A549 (cell line): ENCODE measurements around the gene MED27. TPM values are rescaled to one million over a fixed set of nuclear protein-coding genes. Genes with fewer than 3 reads are reported as not detected.

Experiments
- ATAC-seq, 2 experiments: fragments of 200-7000 bp in 1 of 2; fragments of >200 bp in 1 of 2; cut with Nextera tagmentation in 1 of 2; cut with Tn5 transposase in 1 of 2; 3 replicates each; pipeline versions ENCODE4 v1.8.0 to v1.9.1; 2018 to 2020; ENCODE audit warnings: mild to moderate bottlenecking in 1 of 2, moderate library complexity in 1 of 2
- CTCF ChIA-PET: fragments of 300-600 bp; sonication (Branson Sonifier 250); formaldehyde crosslinking; extraction: SDS; loops from one replicate; lab custom pipeline; 2021; ENCODE audit warnings: antibody characterized with exemption, inconsistent platforms; lab: Yijun Ruan, JAX
- POLR2A ChIA-PET: fragments of 350-600 bp; formaldehyde crosslinking; extraction: SDS; loops from one replicate; lab custom pipeline; 2021; ENCODE audit warnings: antibody characterized with exemption, inconsistent platforms; lab: Yijun Ruan, JAX
- DNase-seq, 2 experiments: peaks; one replicate each; pipeline versions ENCODE4 v3.0.0 to v3.0.0-alpha.2; 2011 to 2016; ENCODE audit warnings: low read depth in 1 of 2, low spot score in 1 of 2
- FAIRE-seq: peaks from 2 replicates; lab custom pipeline; 2011; peaks lifted over from hg19 to GRCh38; lab: Jason Lieb, UNC
- H3K27ac ChIP-seq, 2 experiments: fragments of >200 bp; sonication (Bioruptor Twin); formaldehyde crosslinking; 3 replicates each; pipeline ENCODE4 v1.5.1; 2016 to 2017
- H3K4me1 ChIP-seq: fragments of >200 bp; sonication (Bioruptor Twin); formaldehyde crosslinking; 3 replicates; pipeline ENCODE4 v1.6.1; 2016
- H3K4me2 ChIP-seq: fragments of >200 bp; sonication (Bioruptor Twin); formaldehyde crosslinking; 3 replicates; pipeline ENCODE4 v1.6.1; 2016
- H3K4me3 ChIP-seq: fragments of >200 bp; sonication (Bioruptor Twin); formaldehyde crosslinking; 3 replicates; pipeline ENCODE4 v1.5.1; 2016
- H3K9me3 ChIP-seq: fragments of >200 bp; sonication (Bioruptor Twin); formaldehyde crosslinking; 3 replicates; pipeline ENCODE4 v1.6.1; 2016
- ATOH8 ChIP-seq: fragments of 250-450 bp; sonication (Bioruptor Pico); IDR thresholded peaks from 2 replicates; pipeline ENCODE4 v1.5.0; 2020; ENCODE audit warnings: low read depth, mild to moderate bottlenecking, moderate library complexity
- CEBPB ChIP-seq, 2 experiments: fragments of >200 bp in 1 of 2; sonication (Bioruptor Twin) in 1 of 2; formaldehyde crosslinking in 1 of 2; IDR thresholded peaks; 2 replicates each; pipeline ENCODE4 v1.6.1; 2012 to 2016
- CHD2 ChIP-seq: fragments of 150-350 bp; IDR thresholded peaks from 2 replicates; pipeline ENCODE4 v1.6.1; 2014; ENCODE audit warnings: low read length; ENCODE audit not compliant: partially characterized antibody
- EHMT2 ChIP-seq: fragments of 200-600 bp; sonication (generic); IDR thresholded peaks from 2 replicates; pipeline ENCODE4 v1.6.1; 2016; ENCODE audit warnings: antibody characterized with exemption, low read depth, mild to moderate bottlenecking, moderate library complexity
- HES2 ChIP-seq: fragments of >200 bp; sonication (Bioruptor Twin); formaldehyde crosslinking; IDR thresholded peaks from 2 replicates; pipeline ENCODE4 v1.6.1; 2016
- HEYL ChIP-seq: fragments of 250-450 bp; sonication (Bioruptor Pico); IDR thresholded peaks from 2 replicates; pipeline ENCODE4 v1.8.0; 2021; ENCODE audit warnings: mild to moderate bottlenecking, moderate library complexity
- HOXA7 ChIP-seq: fragments of 250-450 bp; sonication (Bioruptor Pico); IDR thresholded peaks from 2 replicates; pipeline ENCODE4 v1.5.0; 2020; ENCODE audit warnings: mild to moderate bottlenecking, moderate library complexity
- HOXB5 ChIP-seq: fragments of 250-450 bp; sonication (Bioruptor Pico); IDR thresholded peaks from 2 replicates; pipeline ENCODE4 v1.5.0; 2020; ENCODE audit warnings: mild to moderate bottlenecking, moderate library complexity
- JUN ChIP-seq, 2 experiments: fragments of >200 bp; sonication (Bioruptor Twin); formaldehyde crosslinking; IDR thresholded peaks; 2 replicates in 1 of 2; 3 replicates in 1 of 2; pipeline ENCODE4 v1.6.1; 2016 to 2017
- MAZ ChIP-seq: fragments of 150-350 bp; IDR thresholded peaks from 2 replicates; pipeline ENCODE4 v1.6.1; 2014; ENCODE audit warnings: antibody characterized with exemption, low read depth, low read length, borderline replicate concordance
- NFE2L2 ChIP-seq: fragments of 150-350 bp; conservative IDR thresholded peaks from 2 replicates; pipeline ENCODE4 v1.6.1; 2014; ENCODE audit warnings: low read length
- NPAS2 ChIP-seq: fragments of 250-450 bp; sonication (Bioruptor Pico); IDR thresholded peaks from 2 replicates; pipeline ENCODE4 v1.8.0; 2022; ENCODE audit warnings: mild to moderate bottlenecking, moderate library complexity, borderline replicate concordance
- RARB ChIP-seq: fragments of 250-450 bp; sonication (Bioruptor Pico); IDR thresholded peaks from 2 replicates; pipeline ENCODE4 v1.8.0; 2021; ENCODE audit warnings: mild to moderate bottlenecking, moderate library complexity
- SMC3 ChIP-seq: fragments of >200 bp; sonication (Bioruptor Twin); formaldehyde crosslinking; IDR thresholded peaks from 3 replicates; pipeline ENCODE4 v1.6.1; 2018; ENCODE audit warnings: inconsistent platforms
- ZC3H11A ChIP-seq: fragments of 450-650 bp; IDR thresholded peaks from 2 replicates; pipeline ENCODE4 v1.6.1; 2014; ENCODE audit warnings: antibody characterized with exemption, mild to moderate bottlenecking
- ZSCAN20 ChIP-seq: fragments of 250-450 bp; sonication (Bioruptor Pico); IDR thresholded peaks from 2 replicates; pipeline ENCODE4 v1.8.0; 2022; ENCODE audit warnings: mild to moderate bottlenecking, moderate library complexity
- WGBS: methylation state at CpG from one replicate; pipeline ENCODE4 v1.1.6; 2017; ENCODE audit errors: missing lambda C conversion rate; 5-methylcytosine and 5-hydroxymethylcytosine counted together
- polyA plus RNA-seq, 4 experiments: library from polyadenylated mRNA; depleted of rRNA in 3 of 4; stranded (reverse); fragments of >200 nt; fragmentation: RNase III in 1 of 4; extraction: RNeasy Plus Mini Kit Qiagen cat#74134 plus additional on column Dnase treatment in 1 of 4; gene quantifications; 2 replicates in 3 of 4; 3 replicates in 1 of 4; pipeline ENCODE4 v1.2.3, GENCODE V29; 2011 to 2017

Gene MED27
- polyA plus RNA-seq, 2 of the 4 experiments (the other 2 are of a cell fraction), result 24.2 to 37.8 TPM

DNA sequence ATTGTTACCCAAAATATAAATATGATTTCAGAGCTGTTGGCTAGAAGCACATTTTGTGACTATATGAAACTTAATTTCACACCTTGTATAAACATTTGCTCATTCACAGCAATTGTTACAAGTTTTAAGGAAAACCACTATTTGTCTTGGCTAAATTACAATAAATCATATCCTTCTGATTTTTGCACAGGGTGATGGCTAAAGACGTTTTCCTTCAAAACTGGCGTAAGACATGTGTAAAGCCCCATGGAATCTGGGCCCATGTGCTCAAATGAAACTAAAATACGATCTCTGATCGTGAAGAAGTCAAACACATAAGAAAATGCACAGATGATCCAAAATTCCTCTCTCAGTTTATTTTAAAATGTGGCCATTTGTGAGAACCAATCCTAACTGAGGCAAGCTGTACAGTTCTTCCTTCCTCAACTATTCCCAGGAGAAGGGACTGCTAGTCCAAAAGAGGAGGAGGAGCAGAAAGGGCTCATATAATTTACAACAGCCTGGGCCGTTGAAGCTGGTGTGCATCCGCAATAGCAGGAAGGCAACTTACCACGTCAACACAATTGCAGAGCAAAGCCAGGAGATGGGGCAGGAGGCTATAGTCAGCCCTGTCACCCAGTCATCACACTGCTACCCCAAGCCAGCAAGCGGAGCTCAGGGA, 98.4 kb downstream of the MED27 start:
- DNase-seq, result no peak
- H3K27ac ChIP-seq, result no peak overlapping the region
- POLR2A ChIA-PET, result no interaction called here
- H3K4me3 ChIP-seq, result no peak overlapping the region
- no peak overlapping the region for H3K4me2 ChIP-seq
- CTCF ChIA-PET, result interaction anchor here (1.7 kb wide), 1 partner anchor 26 kb away, joined by 3 read pairs; no protein-coding TSS in a partner anchor
- no peaks in the 10 kb centered on the region for H3K9me3 ChIP-seq
- FAIRE-seq, result no peak
- no peak for ATAC-seq
- no peaks in the 10 kb centered on the region; the same call in 2 of the 3 replicates for H3K4me1 ChIP-seq
- WGBS, result 88% methylated on average over 8 of the region's 8 CpGs
- TF ChIP-seq HES2, result no peak
- TF ChIP-seq RARB (CRISPR knock-in tag), result no peak

DNA sequence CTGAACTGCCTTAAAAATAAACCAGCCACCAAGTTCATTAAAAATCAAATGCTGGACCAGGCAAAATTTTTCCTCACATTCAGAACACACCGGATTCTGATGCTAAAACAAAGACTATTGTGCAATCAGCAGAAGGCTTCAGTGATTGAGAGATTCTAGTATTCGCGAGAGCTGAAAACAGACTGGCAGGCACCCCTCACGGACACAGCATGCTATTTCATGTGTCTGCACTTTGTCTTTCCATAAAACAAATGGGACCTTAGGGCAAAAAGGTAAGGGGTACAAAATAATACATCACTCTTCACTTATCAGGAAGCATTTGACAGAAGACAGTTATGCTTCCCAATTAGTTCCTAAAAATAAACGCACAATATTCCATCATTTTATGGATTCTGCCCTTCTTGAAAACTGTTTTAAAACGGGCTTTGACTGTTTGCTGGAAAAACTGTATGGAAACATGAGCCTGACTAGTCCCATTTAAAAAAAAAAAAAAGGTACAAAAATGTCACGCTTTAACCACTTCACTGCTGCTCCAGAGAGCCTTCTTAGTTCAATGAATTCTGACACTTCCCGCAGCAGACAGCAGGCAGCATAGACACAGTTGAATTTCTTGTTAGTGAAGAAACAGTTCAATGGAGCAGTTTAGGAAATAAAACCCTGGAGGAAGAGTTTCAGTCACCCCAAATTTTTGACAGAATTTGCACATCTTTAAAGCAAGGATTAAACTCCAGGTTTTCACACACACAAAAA, 99.2 kb downstream of the MED27 start:
- Histone ChIP-seq H3K4me3 (no peak overlapping the region), H3K27ac (no peak overlapping the region), H3K9me3 (no peaks in the 10 kb centered on the region), H3K4me2 (no peak overlapping the region), H3K4me1 (no peaks in the 10 kb centered on the region)
- CTCF ChIA-PET, result interaction anchor here (1.7 kb wide), 1 partner anchor 27 kb away, joined by 3 read pairs; no protein-coding TSS in a partner anchor
- POLR2A ChIA-PET, result interaction anchor here (0.6 kb wide), 1 partner anchor 181 kb away, joined by 3 read pairs; no protein-coding TSS in a partner anchor
- TF ChIP-seq CEBPB (IDR thresholded peaks at IDR 0.05) (peak; percentile 49 to 65; a peak in 3 of 4 replicates), SMC3 (no peak), NFE2L2 (no peak)
- FAIRE-seq, result no peak
- no peak for ATAC-seq
- no peak for DNase-seq
- WGBS, result 77% methylated on average over 8 of the region's 8 CpGs

DNA sequence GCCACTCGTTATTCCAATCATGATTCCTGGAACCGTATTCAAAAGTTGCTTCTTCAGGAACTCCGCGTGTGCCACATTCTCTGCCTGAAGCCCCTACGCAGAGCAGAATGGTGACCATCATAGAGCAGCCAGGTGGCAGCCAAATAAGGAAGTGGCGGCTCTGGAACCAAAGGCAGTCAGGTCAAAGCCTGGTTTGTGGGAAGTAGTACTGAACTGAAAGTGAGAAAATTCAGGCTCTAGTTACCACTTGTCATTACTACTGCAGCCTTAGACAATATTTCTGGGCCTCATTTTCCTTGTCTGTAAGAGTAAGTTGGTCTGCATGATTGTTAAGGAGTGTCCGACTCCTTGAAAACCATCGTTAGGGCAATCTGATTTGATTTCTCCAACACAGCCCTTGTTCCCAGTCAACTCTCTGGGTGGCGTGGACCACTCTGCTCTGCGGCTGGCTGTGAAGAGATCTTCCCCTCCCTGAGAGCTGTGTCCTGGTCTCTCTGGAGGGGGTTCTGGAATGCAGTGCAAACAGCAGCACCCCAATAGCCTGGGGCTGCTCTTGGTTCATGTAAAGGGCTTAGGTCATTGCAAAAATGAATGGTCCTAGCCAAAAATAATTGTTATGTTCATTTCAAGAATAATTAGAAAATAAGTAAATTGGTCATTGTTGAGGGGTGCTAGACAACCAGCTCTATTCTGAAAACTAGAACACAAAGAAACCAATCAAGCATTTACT, 102.4 kb downstream of the MED27 start:
- H3K9me3 ChIP-seq, result no peaks in the 10 kb centered on the region
- no peaks in the 10 kb centered on the region for H3K4me1 ChIP-seq
- DNase-seq, result no peak
- POLR2A ChIA-PET, result no interaction called here
- 98% methylated on average over 10 of the region's 10 CpGs for WGBS
- no peak for FAIRE-seq
- CTCF ChIA-PET, result no interaction called here
- no peak overlapping the region for H3K4me3 ChIP-seq
- H3K4me2 ChIP-seq, result no peak overlapping the region
- no peak for ATAC-seq
- TF ChIP-seq ZSCAN20, result no peak
- TF ChIP-seq MAZ, result no peak
- TF ChIP-seq ZC3H11A, result no peak
- no peak for TF ChIP-seq NPAS2 (CRISPR knock-in tag)
- TF ChIP-seq HES2, result no peak
- no peak for TF ChIP-seq NFE2L2
- TF ChIP-seq HOXA7, result no peak
- no peak for TF ChIP-seq ATOH8 (CRISPR knock-in tag)
- TF ChIP-seq CHD2, result no peak
- no peak overlapping the region for H3K27ac ChIP-seq

- ChIA-PET POLR2A (no interaction called here), CTCF (no interaction called here)
- Histone ChIP-seq H3K27ac (no peak overlapping the region), H3K9me3 (no peaks in the 10 kb centered on the region), H3K4me3 (no peak overlapping the region), H3K4me2 (no peak overlapping the region), H3K4me1 (no peaks in the 10 kb centered on the region)
- DNase-seq (no peak), ATAC-seq (no peak), FAIRE-seq (no peak)
- 94% methylated on average over 5 of the region's 5 CpGs for WGBS
- no peak for TF ChIP-seq JUN (IDR thresholded peaks at IDR 0.05)
- TF ChIP-seq NPAS2 (CRISPR knock-in tag), result no peak
- TF ChIP-seq HEYL (CRISPR knock-in tag), result no peak
- no peak for TF ChIP-seq MAZ
- TF ChIP-seq HOXB5, result no peak
- no peak for TF ChIP-seq EHMT2
Observed at GRCh38 chr9:131976157-131977108, 103.2 kb downstream of the MED27 start.
